ENCODE measurements around the gene OTUD4.

GRCh38 chr4:145170223-145170622 is 10.2 kb downstream of the OTUD4 start:
- TF ChIP-seq EZH2 (IDR thresholded peaks at IDR 0.05) = no peak
- TF ChIP-seq POLR2AphosphoS5 (IDR thresholded peaks at IDR 0.05; ENCODE audit: borderline replicate concordance, low read depth, low read length) = no peak
